ENCODE data around the gene CMA1. TPM values are rescaled to one million over a fixed set of nuclear protein-coding genes. Genes with fewer than 3 reads are reported as not detected.
"Not testable (repeated sequence)": the region's sequence is repeated elsewhere in the genome, so short reads cannot be mapped to it uniquely, and the experiment has no call there.

The CMA1 gene, protein sequence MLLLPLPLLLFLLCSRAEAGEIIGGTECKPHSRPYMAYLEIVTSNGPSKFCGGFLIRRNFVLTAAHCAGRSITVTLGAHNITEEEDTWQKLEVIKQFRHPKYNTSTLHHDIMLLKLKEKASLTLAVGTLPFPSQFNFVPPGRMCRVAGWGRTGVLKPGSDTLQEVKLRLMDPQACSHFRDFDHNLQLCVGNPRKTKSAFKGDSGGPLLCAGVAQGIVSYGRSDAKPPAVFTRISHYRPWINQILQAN
- total RNA-seq = not detected in 2 replicates

DNA sequence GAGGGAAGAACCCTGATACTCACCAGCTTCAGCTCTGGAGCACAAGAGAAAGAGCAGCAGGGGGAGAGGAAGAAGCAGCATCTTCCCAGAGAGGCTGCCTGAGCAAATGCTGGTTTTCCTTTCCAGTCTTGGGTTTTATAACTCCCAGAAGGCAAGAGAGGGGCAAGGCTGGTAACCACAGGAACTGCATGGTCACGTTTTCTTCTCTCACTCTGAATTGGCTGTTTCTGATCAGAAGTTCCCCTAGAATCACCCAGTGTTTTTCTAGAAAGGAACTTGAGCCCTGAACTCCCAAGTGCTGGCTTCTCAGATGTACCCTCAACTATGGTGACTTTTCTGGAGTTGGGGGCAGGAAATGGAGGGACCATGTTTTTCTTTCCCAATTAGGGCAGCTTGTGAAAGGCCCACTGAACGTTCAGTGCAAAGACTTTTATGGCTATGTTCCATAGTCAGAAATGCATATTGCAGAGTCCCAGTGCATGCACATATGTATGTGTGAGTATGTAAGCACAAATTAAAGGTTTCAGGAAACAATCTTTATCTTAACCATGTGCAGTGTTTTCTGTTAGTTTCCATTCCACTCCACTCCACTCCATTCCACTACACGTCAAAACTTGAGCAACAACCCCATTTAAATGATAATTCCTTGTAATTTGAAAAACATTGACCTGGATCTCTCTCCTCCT is at the start of gene CMA1:
TSS of gene CMA1 (minus strand) at position 111 of the 686 bp plus-strand sequence. CDS start at position 81, 30 bp downstream.
- no peak for DNase-seq (ENCODE audit: low read depth, low spot score)

DNA sequence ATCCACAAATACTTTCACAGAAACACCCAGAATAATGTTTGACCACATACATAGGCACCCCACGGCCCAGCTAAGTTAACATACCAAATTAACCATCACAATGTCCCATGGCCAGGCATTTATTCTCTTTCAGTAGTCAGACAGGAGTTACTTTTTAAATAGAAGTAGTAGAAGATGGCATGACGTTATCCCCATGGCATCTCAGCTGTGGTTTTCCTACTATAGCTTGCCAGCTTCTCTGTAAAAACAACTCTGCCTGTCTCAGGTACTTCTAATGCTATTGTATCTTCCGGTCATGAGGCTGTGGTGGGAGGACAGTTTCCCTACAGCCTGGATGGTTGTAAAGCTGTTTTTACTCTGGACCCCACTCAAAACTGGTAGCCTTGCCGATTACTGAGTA is 48.7 kb upstream of the CMA1 start:
- no peak for DNase-seq (ENCODE audit: low read depth, low spot score)

DNA sequence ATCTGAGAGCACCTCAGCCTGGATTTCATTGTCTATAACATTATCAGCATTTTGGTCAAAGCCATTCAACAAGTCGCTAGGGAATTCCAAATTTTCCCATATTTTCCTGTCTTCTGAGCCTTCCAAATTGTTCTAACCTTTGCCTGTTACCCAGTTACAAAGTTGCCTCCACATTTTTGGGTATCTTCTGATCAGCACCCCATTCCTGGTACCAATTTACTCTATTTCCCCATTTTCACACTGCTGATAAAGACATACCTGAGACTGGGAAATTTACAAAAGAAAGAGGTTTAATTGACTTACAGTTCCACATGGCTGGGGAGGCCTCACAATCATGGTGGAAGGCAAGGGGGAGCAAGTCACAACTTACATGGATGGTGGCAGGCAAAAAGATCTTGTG is 41.0 kb upstream of the CMA1 start:
- DNase-seq (ENCODE audit: low read depth, low spot score) = not testable (repeated sequence)

DNA sequence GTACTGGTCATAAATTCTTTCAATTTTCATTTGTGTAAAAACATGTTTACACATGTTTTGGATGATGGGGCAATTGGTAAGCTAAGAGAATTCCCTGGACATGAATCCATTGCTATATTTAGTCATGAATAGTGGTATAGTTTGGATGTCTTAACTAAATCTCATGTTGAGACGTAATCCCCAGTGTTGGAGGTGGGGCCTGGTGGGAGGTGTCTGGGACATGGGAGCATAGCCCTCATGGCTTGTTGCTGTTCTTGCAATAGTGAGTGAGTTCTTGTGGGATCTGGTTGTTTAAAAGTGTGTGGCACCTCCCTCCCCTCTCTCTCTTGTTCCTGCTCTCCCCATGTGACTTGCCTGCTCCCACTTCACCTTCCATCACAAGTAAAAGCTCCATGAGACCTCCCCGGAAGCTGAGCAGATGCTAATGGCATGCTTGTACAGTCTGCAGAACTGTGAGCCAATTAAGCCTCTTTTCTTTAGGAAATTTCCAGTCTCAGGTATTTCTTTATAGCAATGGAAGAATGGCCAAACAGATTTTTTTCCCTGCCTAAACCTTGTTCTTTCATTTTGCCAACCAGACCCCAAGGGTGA is 34.4 kb upstream of the CMA1 start:
- DNase-seq (ENCODE audit: low read depth, low spot score) = no peak

DNA sequence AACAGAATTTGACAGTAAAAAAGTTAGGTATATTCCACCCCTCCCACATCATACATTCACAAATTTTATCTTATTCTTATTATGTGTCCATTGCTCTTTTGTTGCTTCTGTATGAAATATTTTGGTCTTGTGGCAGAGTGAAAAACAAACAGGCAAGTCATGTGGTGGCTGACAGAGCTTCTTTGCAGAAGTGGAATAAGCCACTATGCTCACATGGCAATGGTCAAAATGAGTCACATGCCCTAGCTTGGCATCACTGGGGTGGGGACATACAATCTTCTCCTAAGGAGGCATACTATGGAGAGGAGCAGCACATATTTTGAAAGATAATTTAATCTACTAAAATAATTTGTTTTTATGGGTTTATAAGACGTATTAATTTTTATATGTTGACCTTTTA is 27.7 kb upstream of the CMA1 start:
- DNase-seq (ENCODE audit: low read depth, low spot score) = no peak

DNA sequence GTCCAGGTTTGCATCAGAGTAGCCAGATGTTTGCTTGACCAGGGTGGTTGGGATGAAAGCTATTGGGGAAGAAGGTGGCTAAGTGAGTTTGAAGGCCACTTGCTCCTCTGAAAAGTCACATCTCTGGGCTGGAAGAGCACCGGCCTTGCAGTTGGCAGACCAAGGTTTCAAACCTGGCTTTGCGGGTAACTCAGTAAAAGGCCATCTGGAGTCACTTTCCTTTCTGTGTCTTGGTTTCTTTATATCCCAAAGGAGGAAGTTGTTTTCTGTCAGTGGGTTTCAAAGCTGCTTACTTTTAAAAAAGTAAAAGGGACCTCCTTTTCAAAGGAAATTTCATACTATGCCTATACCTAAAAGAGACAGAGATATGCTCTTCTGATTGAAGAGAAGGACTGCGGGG is 26.2 kb upstream of the CMA1 start:
- no peak for DNase-seq (ENCODE audit: low read depth, low spot score)

DNA sequence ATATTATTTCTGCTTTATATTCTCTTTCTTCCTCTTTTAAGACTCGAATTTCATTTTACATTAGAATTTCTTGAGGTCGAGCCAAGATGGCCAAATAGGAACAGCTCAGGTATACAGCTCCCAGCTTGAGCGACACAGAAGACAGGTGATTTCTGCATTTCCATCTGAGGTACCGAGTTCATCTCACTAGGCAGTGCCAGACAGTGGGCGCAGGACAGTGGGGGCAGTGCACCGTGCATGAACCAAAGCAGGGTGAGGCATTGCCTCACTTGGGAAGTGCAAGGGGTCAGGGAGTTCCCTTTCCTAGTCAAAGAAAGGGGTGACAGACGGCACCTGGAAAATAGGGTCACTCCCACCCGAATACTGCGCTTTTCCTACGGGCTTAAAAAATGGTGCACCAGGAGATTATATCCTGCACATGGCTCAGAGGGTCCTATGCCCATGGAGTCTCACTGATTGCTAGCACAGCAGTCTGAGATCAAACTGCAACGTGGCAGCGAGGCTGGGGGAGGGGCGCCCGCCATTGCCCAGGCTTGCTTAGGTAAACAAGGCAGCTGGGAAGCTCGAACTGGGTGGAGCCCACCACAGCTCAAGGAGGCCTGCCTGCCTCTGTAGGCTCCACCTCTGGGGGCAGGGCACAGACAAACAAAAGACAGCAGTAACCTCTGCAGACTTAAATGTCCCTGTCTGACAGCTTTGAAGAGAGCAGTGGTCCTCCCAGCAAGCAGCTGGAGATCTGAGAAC is 18.0 kb upstream of the CMA1 start:
- DNase-seq (ENCODE audit: low read depth, low spot score) = not testable (repeated sequence)

DNA sequence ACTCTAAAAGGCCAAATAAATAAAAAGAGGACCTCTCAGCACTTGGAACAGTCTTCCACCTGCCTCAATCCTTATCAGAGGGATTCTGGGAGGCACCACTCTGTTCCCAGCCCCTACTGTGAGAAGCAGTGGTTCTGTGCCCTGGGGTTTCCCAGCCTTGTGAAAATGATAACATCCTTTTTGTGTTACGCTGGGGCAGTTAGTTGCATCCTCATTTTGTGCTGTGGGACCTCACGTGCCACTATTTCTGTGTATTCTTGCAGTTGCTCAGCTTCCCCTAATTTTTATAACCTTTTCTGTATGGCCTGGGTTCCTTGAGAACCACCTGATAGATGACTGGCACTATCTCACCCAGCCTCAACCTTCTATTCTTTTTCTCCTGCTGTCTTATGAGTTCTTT is 10.8 kb upstream of the CMA1 start:
- no peak for DNase-seq (ENCODE audit: low read depth, low spot score)

DNA sequence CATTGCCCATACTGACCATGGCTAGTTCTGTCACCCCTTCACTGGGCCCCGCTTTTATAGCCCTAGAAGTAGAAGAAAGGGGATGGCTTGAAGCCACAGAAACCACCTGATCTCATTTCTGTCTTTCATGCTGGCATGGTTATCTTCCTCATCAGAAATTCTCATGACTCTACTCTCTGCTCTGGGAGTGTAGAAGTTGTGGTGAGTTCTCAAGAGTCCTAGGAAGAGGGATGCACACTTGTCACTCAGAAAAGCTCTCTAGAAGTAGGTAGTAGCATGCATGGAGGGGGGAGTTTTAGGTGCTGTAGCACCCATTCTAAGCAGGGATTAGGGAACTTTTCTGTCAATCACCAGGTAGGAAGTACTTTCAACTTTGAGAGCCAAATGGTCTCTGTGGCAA is 6.1 kb upstream of the CMA1 start:
- no peak for DNase-seq (ENCODE audit: low read depth, low spot score)

DNA sequence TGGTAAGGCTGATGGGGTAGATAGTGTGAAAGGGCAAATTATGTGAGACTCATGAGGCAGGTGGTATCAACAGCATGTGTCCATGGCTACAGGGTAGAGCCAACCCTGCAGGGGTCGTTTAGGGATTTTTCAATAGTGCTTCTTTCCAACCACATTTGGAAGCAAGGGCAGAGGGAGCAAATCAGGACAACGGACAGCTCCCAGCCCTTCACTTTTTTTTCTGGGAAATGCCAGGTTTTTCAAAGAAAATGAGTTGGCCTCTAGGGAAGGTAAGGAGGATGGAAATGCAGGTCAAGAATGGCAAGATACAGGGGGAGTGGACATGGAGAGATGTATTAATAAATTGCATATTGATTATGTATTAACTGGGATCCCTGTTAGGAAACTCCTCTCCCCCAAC is 4.9 kb upstream of the CMA1 start:
- no peak for DNase-seq (ENCODE audit: low read depth, low spot score)

DNA sequence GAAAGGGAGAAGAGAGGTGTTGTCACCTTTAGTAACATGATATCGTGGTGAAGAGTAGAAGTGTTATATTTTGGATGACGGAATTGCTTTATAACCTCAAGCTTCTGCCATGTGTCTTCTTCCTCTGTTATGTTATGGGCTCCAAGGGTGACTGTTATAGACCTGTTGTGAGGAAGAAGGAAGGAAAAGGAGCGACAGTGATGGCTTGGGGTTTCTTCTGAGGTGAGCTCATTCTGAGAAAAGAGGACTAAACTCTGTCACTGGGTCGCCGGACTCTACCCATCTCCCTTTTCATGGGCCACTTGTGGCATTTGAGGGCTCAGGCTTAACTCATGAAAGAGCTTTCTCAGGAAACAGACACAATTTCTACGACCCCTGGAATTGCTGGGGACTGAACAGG is 1.6 kb downstream of the CMA1 start:
- no peak for DNase-seq (ENCODE audit: low read depth, low spot score)

DNA sequence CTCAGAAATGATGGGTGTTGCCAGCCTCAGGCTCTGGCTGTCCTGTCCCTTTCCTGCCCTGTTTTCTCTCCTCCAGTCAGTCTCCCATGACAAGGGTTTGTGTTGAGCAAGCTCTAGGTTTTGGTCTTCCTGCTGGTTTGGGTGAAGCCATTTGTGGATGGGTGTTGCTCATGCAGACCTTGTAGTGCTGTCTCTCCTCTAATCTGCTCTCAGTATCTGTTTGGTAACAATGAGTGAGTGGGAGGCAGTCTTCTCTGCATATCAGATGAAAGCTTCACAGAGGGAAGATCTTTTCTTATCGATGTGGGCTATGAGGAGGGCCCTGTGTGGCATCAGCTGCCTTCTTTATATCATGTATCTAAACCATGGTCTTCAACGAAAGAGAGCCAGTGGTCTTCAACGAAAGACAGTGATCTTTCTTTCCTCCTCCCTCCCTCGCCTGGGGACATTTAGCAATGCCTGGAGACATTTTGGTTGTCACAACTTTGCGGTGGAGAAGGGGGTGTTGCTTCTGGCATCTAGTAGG is 3.6 kb downstream of the CMA1 start:
- no peak for DNase-seq (ENCODE audit: low read depth, low spot score)

DNA sequence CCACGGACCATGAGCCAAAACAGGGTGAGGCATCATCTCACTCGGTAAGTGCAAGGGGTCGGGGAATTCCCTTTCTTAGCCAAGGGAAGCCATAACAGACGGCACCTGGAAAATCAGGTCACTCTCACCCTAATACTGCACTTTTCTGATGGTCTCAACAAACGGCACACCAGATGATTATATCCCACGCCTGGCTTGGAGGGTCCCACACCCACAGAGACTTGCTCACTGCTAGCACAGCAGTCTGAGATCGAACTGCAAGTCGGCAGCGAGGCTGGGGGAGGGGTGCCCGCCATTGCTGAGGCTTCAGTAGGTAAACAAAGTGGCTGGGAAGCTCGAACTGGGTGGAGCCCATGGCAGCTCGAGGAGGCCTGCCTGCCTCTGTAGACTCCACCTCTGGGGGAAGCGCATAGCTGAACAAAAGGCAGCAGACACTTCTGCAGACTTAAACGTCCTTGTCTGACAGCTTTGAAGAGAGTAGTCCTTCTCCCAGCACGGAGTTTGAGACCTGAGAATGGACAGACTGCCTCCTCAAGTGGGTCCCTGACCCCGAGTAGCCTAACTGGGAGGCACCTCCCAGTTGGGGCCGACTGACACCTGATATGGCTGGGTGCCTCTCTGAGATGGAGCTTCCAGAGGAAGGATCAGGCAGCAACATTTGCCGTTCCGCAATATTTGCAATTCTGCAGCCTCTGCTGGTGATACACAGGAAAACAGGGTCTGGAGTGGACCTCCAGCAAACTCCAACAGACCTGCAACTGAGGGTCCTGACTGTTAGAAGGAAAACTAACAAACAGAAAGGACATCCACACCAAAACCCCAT is 16.3 kb downstream of the CMA1 start:
- not testable (repeated sequence) for DNase-seq (ENCODE audit: low read depth, low spot score)

DNA sequence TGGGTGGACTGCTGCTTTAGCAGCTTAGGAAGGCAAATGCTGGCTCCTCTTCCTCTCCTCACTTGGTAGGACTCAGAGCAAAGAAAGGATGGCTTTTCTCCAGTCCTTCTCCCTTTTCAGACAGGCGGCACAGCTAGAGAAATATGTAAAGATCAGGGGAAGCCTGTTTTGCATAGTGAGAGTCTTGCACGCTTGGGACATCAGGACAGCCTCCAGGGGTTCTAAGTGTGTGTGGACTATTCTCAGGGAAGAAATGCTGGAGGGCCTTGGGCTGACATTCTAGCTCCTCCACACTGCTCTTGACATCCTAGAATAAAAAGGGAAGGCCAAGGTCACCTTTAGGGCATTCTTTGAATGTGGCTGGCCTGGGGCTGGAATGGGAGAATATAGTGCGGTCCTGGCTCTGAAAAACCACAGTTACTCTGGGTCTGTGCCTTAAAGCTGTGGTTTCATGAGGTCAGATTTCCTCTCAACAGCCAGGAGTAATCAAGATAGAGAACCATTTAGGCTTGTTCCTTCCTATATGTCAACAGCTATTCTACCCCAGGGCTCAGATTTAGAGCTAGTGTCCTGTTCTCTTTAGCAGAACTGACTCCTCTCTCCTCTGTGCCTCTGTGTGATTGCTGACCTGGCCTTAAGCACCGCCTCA is 24.3 kb downstream of the CMA1 start:
- DNase-seq (ENCODE audit: low read depth, low spot score) = no peak

DNA sequence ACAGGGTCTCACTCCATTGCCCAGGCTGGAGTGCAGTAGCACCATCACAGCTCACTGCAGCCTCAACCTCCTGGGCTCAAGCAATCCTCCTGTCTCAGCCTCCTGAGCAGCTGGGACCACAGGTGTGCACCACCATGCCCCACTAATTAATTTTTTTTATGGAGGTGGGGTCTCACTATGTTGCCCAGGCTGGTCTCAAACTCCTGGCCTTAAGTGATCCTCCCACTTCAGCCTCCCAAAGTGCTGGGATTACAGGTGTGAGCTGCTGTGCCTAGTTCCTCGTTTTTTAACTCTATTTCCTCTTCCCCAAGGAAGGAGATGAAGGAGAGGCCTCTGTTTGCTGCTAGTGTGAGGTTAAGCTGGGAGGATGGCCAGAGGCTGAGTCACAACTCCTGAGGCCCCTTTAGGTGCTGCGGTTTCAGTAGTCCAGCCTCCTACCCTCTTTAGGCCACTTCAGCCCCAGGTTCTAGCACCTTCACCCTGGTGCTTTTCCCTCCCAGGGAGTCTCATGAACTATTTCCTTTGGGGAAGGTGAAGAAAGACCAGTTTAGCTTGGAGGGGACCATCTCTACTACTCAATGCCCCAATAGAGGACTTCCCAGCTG is 25.3 kb downstream of the CMA1 start:
- DNase-seq (ENCODE audit: low read depth, low spot score) = not testable (repeated sequence)

DNA sequence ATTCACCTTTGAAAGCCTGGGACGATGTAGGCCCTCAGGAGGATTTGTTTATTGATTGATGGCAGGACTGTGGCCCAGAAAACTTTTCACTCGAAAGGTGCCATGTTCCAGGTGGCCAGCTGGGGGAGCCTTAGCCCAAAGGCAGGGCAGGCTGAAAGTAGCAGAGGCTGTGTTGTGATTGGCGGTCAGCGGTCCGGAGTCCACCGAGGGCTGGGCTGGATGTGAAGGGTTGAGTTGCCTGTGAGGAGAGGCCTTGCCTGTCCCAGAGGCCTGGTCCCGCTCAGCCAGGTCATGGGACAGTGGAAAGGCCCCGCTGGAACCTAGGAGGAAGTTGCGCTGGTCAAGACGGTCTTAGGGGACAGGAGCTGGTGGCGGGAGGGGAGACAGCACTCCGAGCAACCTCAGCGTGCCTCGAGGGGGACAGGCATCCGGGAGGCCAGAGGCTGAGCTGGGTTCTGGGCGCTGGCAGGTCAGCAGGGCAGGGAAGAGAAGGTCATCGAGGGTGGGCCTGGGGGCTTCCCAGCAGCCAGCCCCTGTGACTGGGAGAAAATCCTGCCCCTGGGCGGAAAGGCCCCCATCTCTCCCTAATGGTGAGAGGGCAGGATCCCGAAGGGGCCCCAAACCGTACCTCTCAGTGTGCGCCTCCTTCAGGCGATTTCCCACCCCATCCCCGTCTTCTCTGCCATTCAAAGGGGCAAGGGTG is 26.3 kb downstream of the CMA1 start:
- DNase-seq (ENCODE audit: low read depth, low spot score) = no peak

DNA sequence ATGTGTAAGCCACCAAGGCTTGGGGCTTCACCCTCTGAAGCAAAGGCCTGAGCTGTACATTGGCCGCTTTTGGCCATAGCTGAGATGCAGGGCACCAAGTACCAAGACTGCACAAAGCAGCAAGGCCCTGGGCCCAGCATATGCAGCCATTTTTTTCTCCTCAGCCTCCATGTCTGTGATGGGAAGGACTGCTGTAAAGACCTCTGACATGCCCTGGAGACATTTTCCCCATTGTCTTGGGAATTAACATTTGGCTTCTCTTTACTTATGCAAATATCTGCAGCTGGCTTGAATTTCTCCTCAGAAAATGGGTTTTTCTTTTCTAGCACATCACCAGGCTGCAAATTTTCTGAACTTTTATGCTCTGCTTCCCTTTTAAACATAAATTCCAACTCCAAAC is 28.1 kb downstream of the CMA1 start:
- not testable (repeated sequence) for DNase-seq (ENCODE audit: low read depth, low spot score)

DNA sequence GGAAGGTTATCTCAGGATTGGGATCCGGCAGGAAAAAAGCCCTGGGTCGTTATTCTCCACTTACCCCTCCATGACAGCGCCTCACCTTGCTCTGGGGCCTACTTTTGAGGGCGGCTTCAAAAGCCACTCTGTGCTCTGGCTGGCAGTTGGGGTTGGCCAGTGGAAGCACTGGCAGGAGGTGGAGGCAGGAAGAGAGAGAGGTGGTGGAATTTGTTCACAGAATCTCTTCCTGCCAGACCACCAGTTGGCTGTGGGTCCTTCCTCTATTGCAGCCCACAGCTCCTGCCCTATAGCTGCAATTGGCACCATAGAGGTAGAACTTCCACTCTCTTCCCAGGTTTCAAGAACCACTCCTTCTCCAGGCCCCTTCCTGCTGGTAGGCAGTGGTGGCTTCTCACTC is 32.8 kb downstream of the CMA1 start:
- DNase-seq (ENCODE audit: low read depth, low spot score) = no peak

DNA sequence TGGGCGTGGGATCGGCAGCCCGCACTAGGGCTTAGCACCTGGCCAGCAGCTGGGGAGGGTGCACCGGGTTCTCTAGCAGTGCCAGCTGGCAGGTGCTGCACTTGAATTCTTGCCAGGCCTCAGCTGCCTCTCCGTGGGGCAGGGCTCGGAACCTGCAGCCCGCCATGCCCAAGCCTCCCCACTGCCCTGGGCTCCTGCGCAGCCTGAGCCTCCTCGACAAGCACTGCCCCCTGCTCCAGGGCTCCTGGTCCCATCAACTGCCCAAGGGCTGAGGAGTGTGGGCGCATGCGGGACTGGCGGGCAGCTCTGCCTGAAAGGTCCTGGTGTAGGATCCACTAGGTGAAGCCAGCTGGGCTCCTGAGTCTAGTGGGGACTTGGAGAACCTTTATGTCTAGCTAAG is 34.9 kb downstream of the CMA1 start:
- no peak for DNase-seq (ENCODE audit: low read depth, low spot score)

Measured in pulmonary artery endothelial cell (primary cell).